Dedifferentiated amniotic fluid mesenchymal stem cell (primary cell): ENCODE results near the gene LPCAT4.
"Not testable (repeated sequence)": the region's sequence is repeated elsewhere in the genome, so short reads cannot be mapped to it uniquely, and the experiment has no call there.

Source experiments
- DNase-seq: peaks from one replicate; pipeline ENCODE4 v3.0.0-alpha.2; 2016; ENCODE audit errors: extremely low spot score

The LPCAT4 gene

GRCh38 chr15:34367101-34368081, at the start of gene LPCAT4:
LPCAT4 (minus strand) TSS chr15:34367196; CDS start chr15:34367100, 96 bp downstream.
- peak; percentile 85 for DNase-seq

GRCh38 chr15:34409511-34409910, 42.5 kb upstream of the LPCAT4 start:
- not testable (repeated sequence) for DNase-seq

- not testable (repeated sequence) for DNase-seq
Observed at GRCh38 chr15:34408973-34409372, 42.0 kb upstream of the LPCAT4 start.

- DNase-seq, result not testable (repeated sequence)
Observed at GRCh38 chr15:34403899-34404298, 36.9 kb upstream of the LPCAT4 start.

- DNase-seq, result not testable (repeated sequence)
Observed at GRCh38 chr15:34403160-34403598, 36.2 kb upstream of the LPCAT4 start.

- DNase-seq, result not testable (repeated sequence)
Observed at GRCh38 chr15:34397637-34398259, 30.8 kb upstream of the LPCAT4 start.

- DNase-seq, result not testable (repeated sequence)
Observed at GRCh38 chr15:34392981-34393380, 26.0 kb upstream of the LPCAT4 start.

- not testable (repeated sequence) for DNase-seq
Observed at GRCh38 chr15:34389594-34390086, 22.6 kb upstream of the LPCAT4 start.

- DNase-seq, result not testable (repeated sequence)
Observed at GRCh38 chr15:34381829-34382521, 15.0 kb upstream of the LPCAT4 start.

GRCh38 chr15:34380491-34380890, 13.5 kb upstream of the LPCAT4 start:
- DNase-seq, result not testable (repeated sequence)

GRCh38 chr15:34376856-34377255, 9.9 kb upstream of the LPCAT4 start:
- DNase-seq, result no peak

GRCh38 chr15:34375541-34375940, 8.5 kb upstream of the LPCAT4 start:
- not testable (repeated sequence) for DNase-seq

- DNase-seq, result no peak
Observed at GRCh38 chr15:34374816-34375215, 7.8 kb upstream of the LPCAT4 start.

GRCh38 chr15:34373951-34374350, 7.0 kb upstream of the LPCAT4 start:
- DNase-seq, result no peak

GRCh38 chr15:34370643-34371042, 3.6 kb upstream of the LPCAT4 start:
- DNase-seq, result no peak

- DNase-seq, result no peak
Observed at GRCh38 chr15:34370129-34370528, 3.1 kb upstream of the LPCAT4 start.

- no peak for DNase-seq
Observed at GRCh38 chr15:34366271-34367065, 528 bp downstream of the LPCAT4 start.

- no peak for DNase-seq
Observed at GRCh38 chr15:34365836-34366235, 1.2 kb downstream of the LPCAT4 start.

GRCh38 chr15:34365091-34365825, 1.7 kb downstream of the LPCAT4 start:
- DNase-seq, result no peak

- DNase-seq, result no peak
Observed at GRCh38 chr15:34364041-34364440, 3.0 kb downstream of the LPCAT4 start.
